Left forelimb (tissue), 1 donor: ENCODE results near the gene NF1.

Experiments
- DNase-seq: peaks from one replicate; pipeline ENCODE4 v3.0.0-alpha.2; 2018; ENCODE audit warnings: low spot score

The NF1 gene

GRCh38 chr17:31408586-31408985 lies 313.8 kb downstream of the NF1 start:
- DNase-seq: no peak

- DNase-seq: no peak
Observed at GRCh38 chr17:31411707-31412285, 317.0 kb downstream of the NF1 start.

GRCh38 chr17:31412511-31412910 lies 317.7 kb downstream of the NF1 start:
- DNase-seq: no peak

GRCh38 chr17:31413081-31413799 lies 318.5 kb downstream of the NF1 start:
- DNase-seq: no peak

- no peak for DNase-seq
Observed at GRCh38 chr17:31413874-31414549, 319.2 kb downstream of the NF1 start.

GRCh38 chr17:31414550-31414918 lies 319.8 kb downstream of the NF1 start:
- no peak for DNase-seq

- no peak for DNase-seq
Observed at GRCh38 chr17:31415004-31415454, 320.3 kb downstream of the NF1 start.

- no peak for DNase-seq
Observed at GRCh38 chr17:31415640-31416502, 321.1 kb downstream of the NF1 start.

GRCh38 chr17:31416503-31416923 lies 321.7 kb downstream of the NF1 start:
- DNase-seq: no peak

GRCh38 chr17:31417051-31417792 lies 322.4 kb downstream of the NF1 start:
- DNase-seq: no peak

- DNase-seq: no peak
Observed at GRCh38 chr17:31418773-31419350, 324.1 kb downstream of the NF1 start.

GRCh38 chr17:31422443-31422842 lies 327.7 kb downstream of the NF1 start:
- DNase-seq: no peak

GRCh38 chr17:31424944-31425281 lies 330.1 kb downstream of the NF1 start:
- DNase-seq: no peak

GRCh38 chr17:31425282-31426040 lies 330.7 kb downstream of the NF1 start:
- DNase-seq: no peak
